K562 (cell line): ENCODE results near the gene TGFA. TPM values are rescaled to one million over a fixed set of nuclear protein-coding genes. Genes with fewer than 3 reads are reported as not detected.

Experiments used
- ATAC-seq: fragments of 200-7000 bp; cut with Tn5 transposase; 3 replicates; pipeline ENCODE4 v1.9.1; 2020; ENCODE audit warnings: moderate library complexity
- BruUV-seq: library from RNA; stranded (reverse); fragments of 400-500 nt; replicated peaks from 2 replicates; lab custom pipeline; 2021; lab: Mats Ljungman, UMichigan
- CTCF ChIA-PET: fragments of 300-600 bp; formaldehyde crosslinking; extraction: SDS; loops from one replicate; lab custom pipeline; 2021; ENCODE audit warnings: low intra/inter-chr PET ratio; lab: Yijun Ruan, JAX
- POLR2A ChIA-PET: fragments of 300-600, 350-650 bp; sonication (Branson Sonifier 250); formaldehyde crosslinking; extraction: SDS; loops from one replicate; lab custom pipeline; 2021; ENCODE audit warnings: antibody characterized with exemption, inconsistent platforms; lab: Yijun Ruan, JAX
- DNase-seq, 4 experiments: peaks; one replicate each; pipeline versions ENCODE4 v3.0.0 to v3.0.0-alpha.2; 2011 to 2018; ENCODE audit warnings: low spot score in 3 of 4, mixed read lengths in 3 of 4; ENCODE audit errors: extremely low read depth in 1 of 4
- FAIRE-seq: peaks from 2 replicates; lab custom pipeline; 2011; peaks lifted over from hg19 to GRCh38; lab: Jason Lieb, UNC
- H2AFZ ChIP-seq: 2 replicates; pipeline ENCODE4 v1.6.0; 2011; ENCODE audit warnings: low read depth, low read length, control low read depth, inconsistent platforms
- H3K27ac ChIP-seq: fragments of 200-600 bp; 3 replicates; pipeline ENCODE4 v1.8.0; 2011; ENCODE audit warnings: low read depth, mild to moderate bottlenecking, control low read depth, inconsistent platforms, low read length, moderate library complexity, mixed read lengths; ENCODE audit errors: extremely low read depth
- H3K27me3 ChIP-seq, 2 experiments: fragments of 300-600 bp in 1 of 2; 2 replicates in 1 of 2; 3 replicates in 1 of 2; pipeline versions ENCODE4 v1.6.0 to v1.8.0; 2011; ENCODE audit warnings: inconsistent platforms in 2 of 2, low read length in 2 of 2, mild to moderate bottlenecking in 1 of 2, mixed read lengths in 1 of 2, moderate library complexity in 1 of 2; ENCODE audit not compliant: control insufficient read depth in 2 of 2, insufficient read depth in 2 of 2
- H3K36me3 ChIP-seq: fragments of 300-600 bp; 3 replicates; pipeline ENCODE4 v1.8.0; 2011; ENCODE audit warnings: mild to moderate bottlenecking, low read length, inconsistent platforms; ENCODE audit not compliant: control insufficient read depth, insufficient read depth
- H3K4me1 ChIP-seq, 2 experiments: fragments of 200-600 bp in 1 of 2; replicated peaks in 1 of 2; 2 replicates in 1 of 2; 3 replicates in 1 of 2; pipeline versions ENCODE4 v1.5.1 to v1.8.0; 2011; ENCODE audit warnings: inconsistent platforms in 2 of 2, low read length in 2 of 2, mild to moderate bottlenecking in 1 of 2, mixed read lengths in 1 of 2, moderate library complexity in 1 of 2; ENCODE audit not compliant: control insufficient read depth in 2 of 2, insufficient read depth in 2 of 2
- H3K4me2 ChIP-seq: 2 replicates; pipeline ENCODE4 v1.6.1; 2011; ENCODE audit warnings: low read length, control low read depth, inconsistent platforms, mixed read lengths; ENCODE audit not compliant: insufficient read depth
- H3K4me3 ChIP-seq: fragments of 200-600 bp; sonication (generic), shearing (Covaris generic); 2 replicates; pipeline ENCODE4 v1.5.1; 2016; ENCODE audit warnings: control low read depth, inconsistent platforms
- H3K79me2 ChIP-seq: fragments of 200-600 bp; 3 replicates; pipeline ENCODE4 v1.8.0; 2011; ENCODE audit warnings: low read length, inconsistent platforms; ENCODE audit not compliant: control insufficient read depth, insufficient read depth
- H3K9ac ChIP-seq, 2 experiments: 2 replicates each; pipeline versions ENCODE4 v1.6.0 to v1.6.1; 2011; ENCODE audit warnings: low read depth in 2 of 2, low read length in 2 of 2, control low read depth in 1 of 2, inconsistent platforms in 1 of 2, mild to moderate bottlenecking in 1 of 2, mixed read lengths in 1 of 2; ENCODE audit not compliant: insufficient read depth in 1 of 2
- H3K9me1 ChIP-seq: one replicate; pipeline ENCODE4 v1.6.0; 2011; ENCODE audit warnings: inconsistent platforms, mild to moderate bottlenecking, low read length, moderate library complexity; ENCODE audit not compliant: control insufficient read depth, insufficient read depth
- H3K9me3 ChIP-seq: replicated peaks from 2 replicates; pipeline ENCODE4 v1.5.1; 2011; ENCODE audit warnings: low read depth, low read length, inconsistent platforms; ENCODE audit not compliant: control insufficient read depth, insufficient read depth
- H4K20me1 ChIP-seq: replicated peaks from 2 replicates; pipeline ENCODE4 v1.6.1; 2011; ENCODE audit warnings: low read length, inconsistent platforms, mixed read lengths; ENCODE audit not compliant: control insufficient read depth, insufficient read depth
- FOSL1 ChIP-seq: fragments of 200-800 bp; sonication (Bioruptor generic); conservative IDR thresholded peaks from 2 replicates; pipeline ENCODE4 v1.6.1; 2016; ENCODE audit warnings: missing genetic modification characterization, missing compliant biosample characterization
- NONO ChIP-seq, 2 experiments: fragments of 200-400 bp in 1 of 2; fragments of 450-650 bp in 1 of 2; formaldehyde crosslinking in 1 of 2; IDR thresholded peaks; 2 replicates each; pipeline ENCODE4 v1.6.1; 2017; ENCODE audit warnings: low read depth in 2 of 2, mild to moderate bottlenecking in 2 of 2, moderate library complexity in 2 of 2, low read length in 1 of 2
- PHF8 ChIP-seq: fragments of 200-600 bp; sonication (generic); IDR thresholded peaks from 2 replicates; pipeline ENCODE4 v1.6.1; 2012; ENCODE audit warnings: mixed run types, mild to moderate bottlenecking, inconsistent platforms, low read length, moderate library complexity, borderline replicate concordance
- PTBP1 ChIP-seq: fragments of 200-400 bp; formaldehyde crosslinking; IDR thresholded peaks from 2 replicates; pipeline ENCODE4 v1.6.1; 2017; ENCODE audit warnings: low read depth, low read length
- ZNF184 ChIP-seq: sonication (generic); formaldehyde crosslinking; IDR thresholded peaks from 2 replicates; pipeline ENCODE4 v1.5.0; 2020; ENCODE audit warnings: missing genetic modification reagents
- ZNF316 ChIP-seq: fragments of 450-650 bp; IDR thresholded peaks from 2 replicates; pipeline ENCODE4 v1.6.1; 2016
- WGBS: fragments of 100-300 bp; shearing (Covaris generic); methylation state at CpG from one replicate; pipeline ENCODE4 v1.1.6; 2016; ENCODE audit warnings: low coverage, mixed read lengths; ENCODE audit not compliant: insufficient coverage; ENCODE audit errors: missing lambda C conversion rate; 5-methylcytosine and 5-hydroxymethylcytosine counted together
- in situ Hi-C: fragments of 300-500 bp; cut with MboI; formaldehyde crosslinking; loops from 4 replicates; pipeline ENCODE4 v1.15.0; 2018; ENCODE audit warnings: inconsistent platforms, mixed read lengths
- intact Hi-C: fragments of 100-400 bp; cut with micrococcal nuclease; formaldehyde crosslinking; loops from 2 replicates; pipeline ENCODE4 v1.14.2; 2022
- polyA plus RNA-seq, 8 experiments: library from polyadenylated mRNA; depleted of rRNA in 4 of 8; stranded (reverse) in 5 of 8; unstranded in 3 of 8; fragments of >200 nt; fragmentation: Nextera tagmentation in 2 of 8; fragmentation: Illumina TruSeq in 1 of 8; extraction: Ambion mirVana in 2 of 8; extraction: Trizol in 1 of 8; gene quantifications; 2 replicates each; pipeline versions ENCODE4 v1.2.1 to v1.2.3, GENCODE V29; 2011 to 2014; ENCODE audit warnings: inconsistent platforms in 1 of 8, missing spikeins in 1 of 8
- total RNA-seq, 7 experiments: library from RNA; depleted of rRNA in 6 of 7; stranded (reverse); fragments of >200 nt in 6 of 7; fragmentation: Illumina TruSeq in 2 of 7; extraction: Trizol in 2 of 7; gene quantifications; 2 replicates each; pipeline versions ENCODE4 v1.2.1 to v1.2.3, GENCODE V29; 2011 to 2021; ENCODE audit warnings: low replicate concordance in 1 of 7

The TGFA gene
- total and polyA plus RNA-seq, 9 of the 15 experiments (the other 6 are each of a cell fraction or from before 2014, with no cell fraction given) = not detected

- Histone ChIP-seq H3K4me2 (no peak overlapping the region), H2AFZ (no peak overlapping the region), H3K9me1 (no peaks in the 10 kb centered on the region), H3K4me1 (peaks cover 0 to 3% of the 10 kb centered on the region in 2 experiments; a peak in 2 of 5 replicates), H4K20me1 (no peaks in the 10 kb centered on the region), H3K36me3 (no peaks in the 10 kb centered on the region), H3K9me3 (no peaks in the 10 kb centered on the region), H3K27ac (no peak overlapping the region), H3K9ac (no peak overlapping the region), H3K27me3 (peaks cover 13 to 17% of the 10 kb centered on the region in 2 experiments; a peak in 4 of 5 replicates), H3K4me3 (no peak overlapping the region), H3K79me2 (no peaks in the 10 kb centered on the region)
- FAIRE-seq = no peak
- ChIA-PET POLR2A (no interaction called here), CTCF (no interaction called here)
- WGBS = 0% methylated on average over 1 of the region's 1 CpG
- in situ Hi-C loops = no loop called here
- intact Hi-C loops = no loop called here
- TF ChIP-seq ZNF316 = 0 out of 2 replicates have a peak, but pooled peaks have one; percentile 20
- no peak for TF ChIP-seq PTBP1
- TF ChIP-seq PHF8 = no peak
- DNase-seq = no peak
- ATAC-seq = no peak
- no TSS peak for BruUV-seq
Observed at GRCh38 chr2:70417011-70417410, 136.6 kb downstream of the TGFA start.

- no peak for TF ChIP-seq ZNF184 (CRISPR knock-in tag)
- no peak for TF ChIP-seq FOSL1 (tag)
- no peak for TF ChIP-seq NONO (IDR thresholded peaks at IDR 0.05; ENCODE audit: low read depth in 2 of 2, low read length in 1 of 2)
- H3K36me3 ChIP-seq = no peaks in the 10 kb centered on the region
- ATAC-seq (no peak), FAIRE-seq (no peak), DNase-seq (no peak)
- intact Hi-C loops = no loop called here
- H3K4me2 ChIP-seq = no peak overlapping the region
- no TSS peak for BruUV-seq
- H3K9ac ChIP-seq = no peak overlapping the region
- H3K79me2 ChIP-seq = no peaks in the 10 kb centered on the region
- no peak overlapping the region for H3K27ac ChIP-seq
- H3K9me3 ChIP-seq = no peaks in the 10 kb centered on the region
- under 1% methylated on average over 7 of the region's 7 CpGs for WGBS
- H3K9me1 ChIP-seq = no peaks in the 10 kb centered on the region
- H4K20me1 ChIP-seq = no peaks in the 10 kb centered on the region
- ChIA-PET CTCF (no interaction called here), POLR2A (interaction anchor here (0.5 kb wide), 1 partner anchor 1042 kb away, joined by 3 read pairs; no protein-coding TSS in a partner anchor)
- in situ Hi-C loops = no loop called here
- no peak overlapping the region for H3K4me3 ChIP-seq
- no peaks in the 10 kb centered on the region for H3K4me1 ChIP-seq
- H3K27me3 ChIP-seq = peaks cover 20 to 25% of the 10 kb centered on the region in 2 experiments; a peak in 4 of 5 replicates
- H2AFZ ChIP-seq = no peak overlapping the region
Observed at GRCh38 chr2:70412294-70413070, 141.1 kb downstream of the TGFA start.
